ENCODE results near the gene SH3GL1. TPM values are rescaled to one million over a fixed set of nuclear protein-coding genes. Genes with fewer than 3 reads are reported as not detected.

The SH3GL1 gene
- total RNA-seq, 4 donors from 2014 or later: 49.4 to 77.2 (median 59.5) TPM

DNA sequence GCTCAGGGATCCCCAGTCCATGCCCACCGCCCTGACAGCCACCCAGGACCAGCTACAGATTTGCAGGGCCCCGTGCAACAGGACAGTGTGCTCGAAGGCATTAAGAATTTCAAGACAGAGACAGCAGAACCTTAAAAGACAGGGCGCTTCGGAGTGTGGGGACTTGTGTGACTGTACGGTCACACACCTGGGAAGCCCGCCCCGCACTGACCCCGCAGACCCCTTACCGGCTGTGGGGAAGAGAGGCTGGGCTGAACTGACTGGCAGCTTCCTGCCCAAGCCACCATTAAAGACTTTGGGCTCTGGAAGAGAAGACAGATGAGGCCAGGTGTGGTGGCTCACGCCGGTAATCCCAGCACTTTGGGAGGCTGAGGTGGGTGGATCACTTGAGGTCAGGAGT lies 76.1 kb downstream of the SH3GL1 start:
- H3K27me3 ChIP-seq: peaks cover 0 to 43% (median 7%) of the 10 kb centered on the region in 4 donors
- intact Hi-C loops (cut with DNase I): no loop called here
- H3K36me3 ChIP-seq: no peaks in the 10 kb centered on the region
- no peak for DNase-seq (ENCODE audit: extremely low spot score)
- H3K9me3 ChIP-seq: peaks cover 0 to 9% (median 0%) of the 10 kb centered on the region in 4 donors
- H3K4me1 ChIP-seq: peaks cover 20 to 28% (median 25%) of the 10 kb centered on the region in 4 donors
- no peak overlapping the region for H3K27ac ChIP-seq (replicated peaks in 1 of 4)
- H3K4me3 ChIP-seq: no peak overlapping the region
- WGBS: 77% methylated on average over 12 of the region's 12 CpGs
- TF ChIP-seq POLR2A (IDR thresholded peaks at IDR 0.05; ENCODE audit: low read depth) (no peak), POLR2AphosphoS5 (IDR thresholded peaks at IDR 0.05) (no peak), EP300 (IDR thresholded peaks at IDR 0.05) (no peak)
- TF ChIP-seq, protein P1, sequence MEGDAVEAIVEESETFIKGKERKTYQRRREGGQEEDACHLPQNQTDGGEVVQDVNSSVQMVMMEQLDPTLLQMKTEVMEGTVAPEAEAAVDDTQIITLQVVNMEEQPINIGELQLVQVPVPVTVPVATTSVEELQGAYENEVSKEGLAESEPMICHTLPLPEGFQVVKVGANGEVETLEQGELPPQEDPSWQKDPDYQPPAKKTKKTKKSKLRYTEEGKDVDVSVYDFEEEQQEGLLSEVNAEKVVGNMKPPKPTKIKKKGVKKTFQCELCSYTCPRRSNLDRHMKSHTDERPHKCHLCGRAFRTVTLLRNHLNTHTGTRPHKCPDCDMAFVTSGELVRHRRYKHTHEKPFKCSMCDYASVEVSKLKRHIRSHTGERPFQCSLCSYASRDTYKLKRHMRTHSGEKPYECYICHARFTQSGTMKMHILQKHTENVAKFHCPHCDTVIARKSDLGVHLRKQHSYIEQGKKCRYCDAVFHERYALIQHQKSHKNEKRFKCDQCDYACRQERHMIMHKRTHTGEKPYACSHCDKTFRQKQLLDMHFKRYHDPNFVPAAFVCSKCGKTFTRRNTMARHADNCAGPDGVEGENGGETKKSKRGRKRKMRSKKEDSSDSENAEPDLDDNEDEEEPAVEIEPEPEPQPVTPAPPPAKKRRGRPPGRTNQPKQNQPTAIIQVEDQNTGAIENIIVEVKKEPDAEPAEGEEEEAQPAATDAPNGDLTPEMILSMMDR (IDR thresholded peaks at IDR 0.05): no peak

DNA sequence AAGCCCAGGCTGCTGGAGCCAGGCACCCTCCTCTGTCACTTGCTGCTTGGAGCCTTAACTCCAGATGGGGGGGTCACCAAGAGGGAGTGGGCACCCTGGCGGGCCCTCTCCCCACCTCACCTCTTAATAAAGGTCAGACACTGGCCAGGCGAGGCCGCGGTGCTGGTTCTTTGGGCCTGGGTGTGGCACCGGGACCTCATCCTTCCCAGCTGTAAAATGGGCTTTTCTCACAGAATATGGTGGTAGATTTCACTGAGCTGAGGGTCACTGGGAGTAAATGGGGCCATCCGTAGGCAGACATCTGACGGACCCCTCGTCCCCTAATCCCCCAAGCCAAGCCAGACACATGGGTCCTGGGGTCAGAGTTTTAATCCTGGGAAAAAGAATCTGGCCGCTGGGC lies 76.7 kb downstream of the SH3GL1 start:
- no peaks in the 10 kb centered on the region for H3K36me3 ChIP-seq
- 100% methylated on average over 1 of the region's 9 CpGs for WGBS

DNA sequence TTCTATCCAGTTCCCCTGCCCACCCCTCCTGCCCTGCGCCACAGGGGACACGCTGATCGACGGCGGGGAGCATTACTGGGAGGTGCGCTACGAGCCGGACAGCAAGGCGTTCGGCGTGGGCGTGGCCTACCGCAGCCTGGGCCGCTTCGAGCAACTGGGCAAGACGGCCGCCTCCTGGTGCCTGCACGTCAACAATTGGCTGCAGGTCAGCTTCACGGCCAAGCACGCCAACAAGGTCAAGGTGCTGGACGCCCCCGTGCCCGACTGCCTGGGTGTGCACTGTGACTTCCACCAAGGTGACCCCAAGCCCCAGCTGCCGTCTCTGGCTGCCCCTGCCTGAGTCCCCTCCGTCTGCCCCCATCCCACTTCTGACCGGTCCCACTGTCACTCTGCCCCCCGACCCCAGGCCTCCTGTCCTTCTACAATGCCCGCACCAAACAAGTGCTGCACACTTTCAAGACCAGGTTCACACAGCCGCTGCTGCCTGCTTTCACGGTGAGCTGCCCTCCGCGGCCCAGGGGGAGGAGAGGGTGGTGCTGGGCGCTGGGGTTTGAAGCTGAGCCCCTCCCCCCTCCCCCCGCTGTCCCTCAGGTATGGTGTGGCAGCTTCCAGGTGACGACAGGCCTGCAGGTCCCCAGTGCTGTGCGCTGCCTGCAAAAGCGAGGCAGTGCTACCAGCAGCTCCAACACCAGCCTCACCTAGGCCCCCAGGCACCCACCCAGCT lies 77.2 kb downstream of the SH3GL1 start:
- TF ChIP-seq EP300 (IDR thresholded peaks at IDR 0.05): no peak
- TF ChIP-seq POLR2A (IDR thresholded peaks at IDR 0.05; ENCODE audit: low read depth): no peak
- TF ChIP-seq POLR2AphosphoS5 (IDR thresholded peaks at IDR 0.05): no peak
- TF ChIP-seq, protein P1 (IDR thresholded peaks at IDR 0.05): no peak
- intact Hi-C loops (cut with DNase I): no loop called here
- H3K4me3 ChIP-seq: no peak overlapping the region
- H3K27ac ChIP-seq (replicated peaks in 1 of 4): no peak overlapping the region
- peaks cover 0 to 9% (median 0%) of the 10 kb centered on the region in 4 donors for H3K9me3 ChIP-seq
- H3K4me1 ChIP-seq: peaks cover 14 to 17% (median 16%) of the 10 kb centered on the region in 4 donors
- H3K27me3 ChIP-seq: peaks cover 0 to 35% (median 7%) of the 10 kb centered on the region in 4 donors
- WGBS: 82% methylated on average over 9 of the region's 37 CpGs
- no peak for DNase-seq (ENCODE audit: extremely low spot score)
- no peaks in the 10 kb centered on the region for H3K36me3 ChIP-seq

More for the DNA sequence above, 76.7 kb downstream of the SH3GL1 start:
- Histone ChIP-seq H3K9me3 (peaks cover 0 to 9% (median 0%) of the 10 kb centered on the region in 4 donors), H3K4me3 (no peak overlapping the region), H3K4me1 (peaks cover 16 to 23% (median 21%) of the 10 kb centered on the region in 4 donors), H3K27me3 (peaks cover 0 to 37% (median 7%) of the 10 kb centered on the region in 4 donors), H3K27ac (replicated peaks in 1 of 4) (no peak overlapping the region)
- intact Hi-C loops (cut with DNase I): no loop called here
- TF ChIP-seq, protein P1 (IDR thresholded peaks at IDR 0.05): no peak
- TF ChIP-seq EP300 (IDR thresholded peaks at IDR 0.05) (no peak), POLR2AphosphoS5 (IDR thresholded peaks at IDR 0.05) (no peak), POLR2A (IDR thresholded peaks at IDR 0.05; ENCODE audit: low read depth) (no peak)
- DNase-seq (ENCODE audit: extremely low spot score): no peak

DNA sequence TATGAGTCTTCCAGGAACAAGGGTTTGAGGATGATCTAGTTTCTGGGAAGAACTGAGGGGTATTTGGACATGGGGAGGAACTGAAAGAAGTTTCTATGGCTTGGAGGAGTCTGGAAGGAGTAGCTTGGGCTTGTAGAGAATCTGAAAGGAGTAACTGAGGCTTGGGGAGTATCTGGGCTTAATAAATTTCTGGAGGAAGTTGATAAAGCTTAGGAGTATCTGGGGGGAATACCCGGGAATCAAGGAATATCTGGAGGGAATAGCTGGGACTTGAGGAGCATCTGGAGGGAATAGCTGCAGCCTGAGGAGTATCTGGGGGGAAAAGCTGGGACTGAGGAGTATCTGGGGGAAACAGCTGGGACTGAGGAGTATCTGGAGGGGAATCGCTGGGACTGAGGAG lies 79.9 kb downstream of the SH3GL1 start:
- H3K4me1 ChIP-seq: no peaks in the 10 kb centered on the region
- peaks cover 0 to 9% (median 0%) of the 10 kb centered on the region in 4 donors for H3K9me3 ChIP-seq
- TF ChIP-seq, protein P1 (IDR thresholded peaks at IDR 0.05): no peak
- TF ChIP-seq POLR2AphosphoS5 (IDR thresholded peaks at IDR 0.05): no peak
- no peak for TF ChIP-seq POLR2A (IDR thresholded peaks at IDR 0.05; ENCODE audit: low read depth)
- TF ChIP-seq EP300 (IDR thresholded peaks at IDR 0.05): no peak
- no peak for DNase-seq (ENCODE audit: extremely low spot score)
- H3K27me3 ChIP-seq: peaks cover 0 to 34% (median 0%) of the 10 kb centered on the region in 4 donors
- H3K36me3 ChIP-seq: no peaks in the 10 kb centered on the region
- H3K27ac ChIP-seq (replicated peaks in 1 of 4): no peak overlapping the region
- no peak overlapping the region for H3K4me3 ChIP-seq
- intact Hi-C loops (cut with DNase I): no loop called here
- 92% methylated on average over 2 of the region's 2 CpGs for WGBS
